Heart right ventricle (tissue), 16 donors: ENCODE results near the gene SHISAL2A. TPM values are rescaled to one million over a fixed set of nuclear protein-coding genes. Genes with fewer than 3 reads are reported as not detected.

Experiments used
- ATAC-seq, 8 donors: fragments of 200-7000 bp; cut with Tn5 transposase; one replicate each; pipeline ENCODE4 v1.9.1; 2020; ENCODE audit warnings: mild to moderate bottlenecking in 8 of 8, moderate library complexity in 8 of 8, moderate number of reproducible peaks in 1 of 8
- DNase-seq, 2 donors: peaks; one replicate each; pipeline ENCODE4 v3.0.0-alpha.2; 2020
- H3K27ac ChIP-seq, 10 donors: fragments of 200-600 bp; sonication (generic) in 2 of 10; one replicate each; pipeline versions ENCODE4 v1.5.0 to v1.8.0; 2020 to 2022; ENCODE audit warnings: mild to moderate bottlenecking in 3 of 10
- H3K27me3 ChIP-seq, 7 donors: fragments of 200-600 bp; one replicate each; pipeline ENCODE4 v1.8.0; 2021 to 2022; ENCODE audit warnings: mild to moderate bottlenecking in 2 of 7
- H3K36me3 ChIP-seq, 9 donors: fragments of 200-600 bp; sonication (generic) in 1 of 9; one replicate each; pipeline versions ENCODE4 v1.5.0 to v1.8.0; 2020 to 2022; ENCODE audit warnings: mild to moderate bottlenecking in 2 of 9
- H3K4me1 ChIP-seq, 9 donors: fragments of 200-600 bp; sonication (generic) in 1 of 9; one replicate each; pipeline versions ENCODE4 v1.5.0 to v1.8.0; 2020 to 2022; ENCODE audit warnings: mild to moderate bottlenecking in 4 of 9
- H3K4me3 ChIP-seq, 10 donors: fragments of 200-600 bp; sonication (generic) in 2 of 10; one replicate each; pipeline versions ENCODE4 v1.5.0 to v1.8.0; 2020 to 2022; ENCODE audit warnings: mild to moderate bottlenecking in 7 of 10, moderate library complexity in 2 of 10
- H3K9me3 ChIP-seq, 11 donors: fragments of 200-600 bp in 10 of 11; sonication (generic) in 2 of 11; one replicate each; pipeline versions ENCODE4 v1.5.0 to v1.8.0; 2013 to 2022; ENCODE audit warnings: mild to moderate bottlenecking in 2 of 11, control low read depth in 1 of 11, moderate library complexity in 1 of 11
- CTCF ChIP-seq, 9 donors: fragments of 200-600 bp; sonication (generic) in 2 of 9; IDR thresholded peaks; one replicate each; pipeline versions ENCODE4 v1.5.0 to v1.8.0; 2021 to 2022; ENCODE audit warnings: antibody characterized with exemption in 9 of 9, mild to moderate bottlenecking in 5 of 9, moderate library complexity in 1 of 9
- WGBS, 2 donors: extraction: QIAGEN DNeasy Blood & Tissue Kit; methylation state at CpG; one replicate each; pipeline ENCODE4 v1.1.7; 2013; ENCODE audit warnings: inconsistent platforms in 1 of 2; 5-methylcytosine and 5-hydroxymethylcytosine counted together
- intact Hi-C, 10 donors: fragments of 100-400 bp; cut with DNase I; formaldehyde crosslinking; loops; one replicate each; pipeline versions ENCODE4 v1.11.1 to v1.14.2; 2022
- polyA plus RNA-seq, 2 donors: library from polyadenylated mRNA; stranded (reverse); fragments of 200-250 nt; gene quantifications; one replicate each; pipeline ENCODE4 v1.2.3, GENCODE V29; 2013
- total RNA-seq, 10 donors: library from RNA; stranded (reverse); fragmentation: NEBNext Ultra II Directional in 3 of 10; extraction: Animal tissue kit (Norgen Biotek cat#: 25700) in 3 of 10; gene quantifications; one replicate each; pipeline versions ENCODE4 v1.2.1 to v1.2.4, GENCODE V29; 2021 to 2023
- donor health status: Arrhythmogenic right ventricular cardiomyopathy.
- donor health status: ischemic (EF 13 %, LVEDD 7.1; RV severe dilation, severe dysfunction).
- donor health status: healthy with polysubstance abuse.
- donor health status: DM: no; HTN: yes; CAD: no.
- donor health status: DM: no; HTN: no; CAD: no.
- donor health status: ischemic (EF 25% LVEDD 6.9; RV normal size, moderate dysfunction).
- donor health status: ischemic (EF 25% LVEDD 5.7; RV mildly dilated, moderate dysfunction).
- donor health status: healthy.
- donor health status: DM: yes; HTN: yes; CAD: no.
- donor health status: Ischemic cardiomyopathy.
- donor health status: ischemic (EF 35%, LVEDD 5.7; RV mildly dilated, moderate dysfunction).
- donor health status: nonischemic (EF 11% LVEDD 7.7; RV severe dilation, severe dysfunction).
- donor health status: DM: yes; HTN: yes; CAD: no.
- donor health status: PGD.
- donor health status: ischemic (EF 29% LVEDD 5.4; RV normal size, mild dysfunction).
- donor health status: nonischemic (EF 23%, LVEDD 6.1; RV moderate dilation, normal function).

Gene SHISAL2A
- total and polyA plus RNA-seq, 12 donors, result 0.10 to 0.22 (median 0.19) TPM; not detected in 9

- TF ChIP-seq CTCF (IDR thresholded peaks at IDR 0.05), result no peak
- H3K36me3 ChIP-seq, result no peaks in the 10 kb centered on the region
- 55 to 63% methylated on average over 2 of the region's 2 CpGs for WGBS, 2 donors
- no peak for DNase-seq
- no peak for ATAC-seq
- no peaks in the 10 kb centered on the region for H3K27me3 ChIP-seq
- no peak overlapping the region for H3K4me3 ChIP-seq
- no peaks in the 10 kb centered on the region for H3K9me3 ChIP-seq
- H3K4me1 ChIP-seq, result peaks cover 2 to 24% (median 14%) of the 10 kb centered on the region in 9 donors
- no peak overlapping the region for H3K27ac ChIP-seq
- intact Hi-C loops, result no loop called here
These were observed 35.1 kb upstream of the SHISAL2A start for GRCh38 chr1:52597912-52598311.

- peaks cover 3 to 32% (median 19%) of the 10 kb centered on the region in 9 donors for H3K4me1 ChIP-seq
- no peak for DNase-seq
- H3K9me3 ChIP-seq, result no peaks in the 10 kb centered on the region
- no peak for TF ChIP-seq CTCF (IDR thresholded peaks at IDR 0.05)
- 96 to 98% methylated on average over 7 of the region's 7 CpGs for WGBS, 2 donors
- no peak for ATAC-seq
- H3K27ac ChIP-seq, result no peak overlapping the region
- H3K36me3 ChIP-seq, result no peaks in the 10 kb centered on the region
- intact Hi-C loops, result no loop called here
- H3K27me3 ChIP-seq, result no peaks in the 10 kb centered on the region
- H3K4me3 ChIP-seq, result no peak overlapping the region
These were observed 34.2 kb upstream of the SHISAL2A start for GRCh38 chr1:52598729-52599128.

GRCh38 chr1:52599236-52599635, 33.7 kb upstream of the SHISAL2A start:
- H3K27ac ChIP-seq, result no peak overlapping the region
- DNase-seq (no peak), ATAC-seq (no peak)
- H3K9me3 ChIP-seq, result no peaks in the 10 kb centered on the region
- WGBS, 2 donors, result 94 to 97% methylated on average over 7 of the region's 7 CpGs
- no peak overlapping the region for H3K4me3 ChIP-seq
- peaks cover 3 to 36% (median 24%) of the 10 kb centered on the region in 9 donors for H3K4me1 ChIP-seq
- H3K27me3 ChIP-seq, result no peaks in the 10 kb centered on the region
- intact Hi-C loops, result no loop called here
- no peaks in the 10 kb centered on the region for H3K36me3 ChIP-seq
- no peak for TF ChIP-seq CTCF (IDR thresholded peaks at IDR 0.05)

- WGBS, 2 donors, result 98 to 99% methylated on average over 8 of the region's 8 CpGs
- Histone ChIP-seq H3K27ac (no peak overlapping the region), H3K9me3 (no peaks in the 10 kb centered on the region), H3K4me1 (peaks cover 3 to 40% (median 27%) of the 10 kb centered on the region in 9 donors), H3K4me3 (no peak overlapping the region), H3K27me3 (no peaks in the 10 kb centered on the region), H3K36me3 (peaks cover 0 to 1% (median 0%) of the 10 kb centered on the region in 9 donors)
- no peak for DNase-seq
- no peak for ATAC-seq
- no peak for TF ChIP-seq CTCF (IDR thresholded peaks at IDR 0.05)
- intact Hi-C loops, result loop anchor here in 4 of 10 donors (2.0 to 5.0 kb wide), 2 partner anchors 38 to 48 kb away; partner anchors contain the start of gene TUT4 (in 3 of the 4)
These were observed 32.3 kb upstream of the SHISAL2A start for GRCh38 chr1:52600533-52601179.
